ENCODE results near the gene TXNDC8.

Gene TXNDC8

GRCh38 chr9:110284211-110284844 lies 53.3 kb downstream of the TXNDC8 start:
- no peak for DNase-seq (ENCODE audit: extremely low spot score, insufficient read length, low read depth)
- peak; percentile 45 for FAIRE-seq

GRCh38 chr9:110283751-110284150 lies 53.9 kb downstream of the TXNDC8 start:
- DNase-seq (ENCODE audit: extremely low spot score, insufficient read length, low read depth), result no peak
- FAIRE-seq, result peak; percentile 38

- DNase-seq (ENCODE audit: extremely low spot score, insufficient read length, low read depth) (no peak), FAIRE-seq (no peak)
Measured at GRCh38 chr9:110282739-110283081, 55.0 kb downstream of the TXNDC8 start.

GRCh38 chr9:110282018-110282738 lies 55.5 kb downstream of the TXNDC8 start:
- FAIRE-seq (no peak), DNase-seq (ENCODE audit: extremely low spot score, insufficient read length, low read depth) (no peak)

GRCh38 chr9:110278080-110278707 lies 59.5 kb downstream of the TXNDC8 start:
- FAIRE-seq, result no peak
- DNase-seq (ENCODE audit: extremely low spot score, insufficient read length, low read depth), result no peak

- DNase-seq (ENCODE audit: extremely low spot score, insufficient read length, low read depth) (no peak), FAIRE-seq (no peak)
Measured at GRCh38 chr9:110276781-110277180, 60.9 kb downstream of the TXNDC8 start.

GRCh38 chr9:110270211-110270995 lies 67.3 kb downstream of the TXNDC8 start:
- no peak for DNase-seq (ENCODE audit: extremely low spot score, insufficient read length, low read depth)
- FAIRE-seq, result no peak

GRCh38 chr9:110266795-110267194 lies 70.9 kb downstream of the TXNDC8 start:
- no peak for DNase-seq (ENCODE audit: extremely low spot score, insufficient read length, low read depth)
- no peak for FAIRE-seq

GRCh38 chr9:110261632-110262031 lies 76.0 kb downstream of the TXNDC8 start:
- FAIRE-seq, result no peak
- no peak for DNase-seq (ENCODE audit: extremely low spot score, insufficient read length, low read depth)

GRCh38 chr9:110260911-110261310 lies 76.8 kb downstream of the TXNDC8 start:
- DNase-seq (ENCODE audit: extremely low spot score, insufficient read length, low read depth), result no peak
- no peak for FAIRE-seq

- FAIRE-seq (no peak), DNase-seq (ENCODE audit: extremely low spot score, insufficient read length, low read depth) (no peak)
Measured at GRCh38 chr9:110259566-110259965, 78.1 kb downstream of the TXNDC8 start.

GRCh38 chr9:110258690-110259091 lies 79.0 kb downstream of the TXNDC8 start:
- DNase-seq (ENCODE audit: extremely low spot score, insufficient read length, low read depth) (no peak), FAIRE-seq (no peak)

GRCh38 chr9:110257956-110258355 lies 79.7 kb downstream of the TXNDC8 start:
- DNase-seq (ENCODE audit: extremely low spot score, insufficient read length, low read depth), result no peak
- FAIRE-seq, result no peak

GRCh38 chr9:110257097-110257841 lies 80.4 kb downstream of the TXNDC8 start:
- no peak for FAIRE-seq
- DNase-seq (ENCODE audit: extremely low spot score, insufficient read length, low read depth), result no peak

- FAIRE-seq (peak; percentile 89), DNase-seq (ENCODE audit: extremely low spot score, insufficient read length, low read depth) (peak; percentile 75)
Measured at GRCh38 chr9:110256380-110257096, 81.1 kb downstream of the TXNDC8 start, which contains the start of gene TXN. Gene TXN, minus strand, starts transcription at chr9:110256507. Its CDS starts 72 bp downstream, at chr9:110256435.

- FAIRE-seq, result no peak
- no peak for DNase-seq (ENCODE audit: extremely low spot score, insufficient read length, low read depth)
Measured at GRCh38 chr9:110255463-110256379, 81.9 kb downstream of the TXNDC8 start.

GRCh38 chr9:110255034-110255462 lies 82.6 kb downstream of the TXNDC8 start:
- DNase-seq (ENCODE audit: extremely low spot score, insufficient read length, low read depth), result no peak
- no peak for FAIRE-seq

GRCh38 chr9:110254500-110254899 lies 83.2 kb downstream of the TXNDC8 start:
- DNase-seq (ENCODE audit: extremely low spot score, insufficient read length, low read depth) (no peak), FAIRE-seq (no peak)

All from GM18507 (cell line).